Upper lobe of right lung (tissue), 1 donor: Measurements from ENCODE around the gene KIF16B. TPM values are rescaled to one million over a fixed set of nuclear protein-coding genes. Genes with fewer than 3 reads are reported as not detected.

Source experiments
- ATAC-seq: fragments of 200-7000 bp; cut with Tn5 transposase; one replicate; pipeline ENCODE4 v1.9.1; 2020; ENCODE audit warnings: mild to moderate bottlenecking, moderate library complexity
- DNase-seq: peaks from one replicate; pipeline ENCODE4 v3.0.0-alpha.2; 2020
- H3K27ac ChIP-seq: fragments of 200-600 bp; one replicate; pipeline ENCODE4 v1.8.0; 2022
- H3K27me3 ChIP-seq: fragments of 200-600 bp; one replicate; pipeline ENCODE4 v1.8.0; 2022; ENCODE audit warnings: mild to moderate bottlenecking
- H3K36me3 ChIP-seq: fragments of 200-600 bp; one replicate; pipeline ENCODE4 v1.8.0; 2022
- H3K4me1 ChIP-seq: fragments of 200-600 bp; one replicate; pipeline ENCODE4 v1.8.0; 2022
- H3K4me3 ChIP-seq: fragments of 200-600 bp; one replicate; pipeline ENCODE4 v1.8.0; 2022; ENCODE audit warnings: mild to moderate bottlenecking
- H3K9me3 ChIP-seq: fragments of 200-600 bp; one replicate; pipeline ENCODE4 v1.8.0; 2022
- CTCF ChIP-seq: fragments of 200-600 bp; IDR thresholded peaks from one replicate; pipeline ENCODE4 v1.8.0; 2022; ENCODE audit warnings: antibody characterized with exemption
- intact Hi-C: fragments of 100-400 bp; cut with DNase I; formaldehyde crosslinking; loops from one replicate; pipeline ENCODE4 v1.11.0; 2022
- total RNA-seq: library from RNA; stranded (reverse); fragmentation: NEBNext Ultra II Directional; extraction: Animal tissue kit (Norgen Biotek cat#: 25700); gene quantifications from one replicate; pipeline ENCODE4 v1.2.1, GENCODE V29; 2021
- donor health status: DM: no; HTN: yes; CAD: no; lungs with severe emphysema.

KIF16B gene
- total RNA-seq, 1 donor from 2014 or later: 21.6 TPM

- DNase-seq (no peak), ATAC-seq (no peak)
- peaks cover 4% of the 10 kb centered on the region for H3K4me1 ChIP-seq
- peaks cover 28% of the 10 kb centered on the region for H3K36me3 ChIP-seq
- H3K9me3 ChIP-seq: no peaks in the 10 kb centered on the region
- intact Hi-C loops: no loop called here
- H3K4me3 ChIP-seq: no peak overlapping the region
- no peaks in the 10 kb centered on the region for H3K27me3 ChIP-seq
- H3K27ac ChIP-seq: no peak overlapping the region
- TF ChIP-seq CTCF: no peak
Measured at GRCh38 chr20:16404171-16404570, 169.1 kb downstream of the KIF16B start.

GRCh38 chr20:16400234-16400633 is 173.0 kb downstream of the KIF16B start:
- no peak for TF ChIP-seq CTCF
- H3K27ac ChIP-seq: no peak overlapping the region
- H3K4me3 ChIP-seq: no peak overlapping the region
- ATAC-seq (no peak), DNase-seq (no peak)
- intact Hi-C loops: no loop called here
- no peaks in the 10 kb centered on the region for H3K9me3 ChIP-seq
- H3K36me3 ChIP-seq: peaks cover 24% of the 10 kb centered on the region
- no peaks in the 10 kb centered on the region for H3K27me3 ChIP-seq
- peaks cover 9% of the 10 kb centered on the region for H3K4me1 ChIP-seq

- intact Hi-C loops: no loop called here
- no peak for TF ChIP-seq CTCF
- no peaks in the 10 kb centered on the region for H3K27me3 ChIP-seq
- peaks cover 9% of the 10 kb centered on the region for H3K4me1 ChIP-seq
- DNase-seq (no peak), ATAC-seq (no peak)
- peaks cover 20% of the 10 kb centered on the region for H3K36me3 ChIP-seq
- no peak overlapping the region for H3K27ac ChIP-seq
- H3K4me3 ChIP-seq: no peak overlapping the region
- H3K9me3 ChIP-seq: no peaks in the 10 kb centered on the region
Measured at GRCh38 chr20:16399801-16400200, 173.4 kb downstream of the KIF16B start.

GRCh38 chr20:16397086-16397485 is 176.2 kb downstream of the KIF16B start:
- Histone ChIP-seq H3K4me3 (no peak overlapping the region), H3K9me3 (no peaks in the 10 kb centered on the region), H3K27me3 (no peaks in the 10 kb centered on the region), H3K36me3 (peaks cover 11% of the 10 kb centered on the region), H3K27ac (no peak overlapping the region), H3K4me1 (peaks cover 9% of the 10 kb centered on the region)
- no peak for TF ChIP-seq CTCF
- DNase-seq: no peak
- ATAC-seq: peak; percentile 44
- intact Hi-C loops: no loop called here

- intact Hi-C loops: no loop called here
Measured at GRCh38 chr20:16395366-16395765, 177.9 kb downstream of the KIF16B start.

More at GRCh38 chr20:16395366-16395765, 177.9 kb downstream of the KIF16B start:
- no peaks in the 10 kb centered on the region for H3K9me3 ChIP-seq
- peaks cover 9% of the 10 kb centered on the region for H3K4me1 ChIP-seq
- no peaks in the 10 kb centered on the region for H3K27me3 ChIP-seq
- DNase-seq (no peak), ATAC-seq (no peak)
- H3K4me3 ChIP-seq: no peak overlapping the region
- no peak overlapping the region for H3K27ac ChIP-seq
- peaks cover 11% of the 10 kb centered on the region for H3K36me3 ChIP-seq
- no peak for TF ChIP-seq CTCF
